Measurements from ENCODE around the gene ACTN1. TPM values are rescaled to one million over a fixed set of nuclear protein-coding genes. Genes with fewer than 3 reads are reported as not detected.

The ACTN1 gene
- polyA plus RNA-seq, 1 experiment = 1,184 TPM

- no peak for DNase-seq (ENCODE audit: low read depth)
- CTCF ChIA-PET = interaction anchor here (0.6 to 2.1 kb wide), 11 partner anchors 11 to 130 kb away, joined by 3 to 7 read pairs (median 4); no protein-coding TSS in a partner anchor
- POLR2A ChIA-PET = interaction anchor here (0.6 to 1.2 kb wide), 4 partner anchors 82 to 1337 kb away, joined by 3 to 7 read pairs (median 5); no protein-coding TSS in a partner anchor
- H3K36me3 ChIP-seq (ENCODE audit: control insufficient read depth, insufficient read depth, low read length) = peaks cover 16% of the 10 kb centered on the region
- peak overlapping the region; percentile 96 for H3K4me3 ChIP-seq (ENCODE audit: low read depth, low read length)
- H3K27me3 ChIP-seq (ENCODE audit: control insufficient read depth, insufficient read depth, low read length) = no peaks in the 10 kb centered on the region
- TF ChIP-seq CTCF (IDR thresholded peaks at IDR 0.05; ENCODE audit: insufficient read depth, low read depth, low read length) = peak; percentile 13; the same call in 1 of the 2 replicates
Measured at GRCh38 chr14:68977718-68978171, 1.4 kb downstream of the ACTN1 start.

- DNase-seq (ENCODE audit: low read depth) = peak; percentile 83
- CTCF ChIA-PET = interaction anchor here (0.9 to 2.1 kb wide), 11 partner anchors 10 to 130 kb away, joined by 3 to 7 read pairs (median 4); no protein-coding TSS in a partner anchor
- Histone ChIP-seq H3K4me3 (ENCODE audit: low read depth, low read length) (peak overlapping the region; percentile 96), H3K27me3 (ENCODE audit: control insufficient read depth, insufficient read depth, low read length) (no peaks in the 10 kb centered on the region), H3K36me3 (ENCODE audit: control insufficient read depth, insufficient read depth, low read length) (peaks cover 16% of the 10 kb centered on the region)
- TF ChIP-seq CTCF (IDR thresholded peaks at IDR 0.05; ENCODE audit: insufficient read depth, low read depth, low read length) = no peak
- POLR2A ChIA-PET = interaction anchor here (0.5 to 1.2 kb wide), 8 partner anchors 20 to 1336 kb away, joined by 3 to 7 read pairs (median 4); no protein-coding TSS in a partner anchor
Measured at GRCh38 chr14:68977180-68977717, 1.9 kb downstream of the ACTN1 start.

- POLR2A ChIA-PET = interaction anchor here (0.5 to 1.0 kb wide), 3 partner anchors 28 to 36 kb away, joined by 3 to 6 read pairs (median 4); no protein-coding TSS in a partner anchor
- TF ChIP-seq CTCF (IDR thresholded peaks at IDR 0.05; ENCODE audit: insufficient read depth, low read depth, low read length) = no peak
- CTCF ChIA-PET = interaction anchor here (0.9 to 2.1 kb wide), 8 partner anchors 18 to 131 kb away, joined by 3 to 7 read pairs (median 4); no protein-coding TSS in a partner anchor
- DNase-seq (ENCODE audit: low read depth) = no peak
- Histone ChIP-seq H3K27me3 (ENCODE audit: control insufficient read depth, insufficient read depth, low read length) (no peaks in the 10 kb centered on the region), H3K4me3 (ENCODE audit: low read depth, low read length) (peak overlapping the region; percentile 96), H3K36me3 (ENCODE audit: control insufficient read depth, insufficient read depth, low read length) (peaks cover 20% of the 10 kb centered on the region)
Measured at GRCh38 chr14:68976160-68977067, 2.7 kb downstream of the ACTN1 start.

GRCh38 chr14:68975667-68976066 lies 3.4 kb downstream of the ACTN1 start:
- Histone ChIP-seq H3K27me3 (ENCODE audit: control insufficient read depth, insufficient read depth, low read length) (no peaks in the 10 kb centered on the region), H3K36me3 (ENCODE audit: control insufficient read depth, insufficient read depth, low read length) (peaks cover 23% of the 10 kb centered on the region), H3K4me3 (ENCODE audit: low read depth, low read length) (peak overlapping the region; percentile 96)
- peak; percentile 41 for DNase-seq (ENCODE audit: low read depth)
- POLR2A ChIA-PET = interaction anchor here (0.5 to 1.2 kb wide), 4 partner anchors 10 to 183 kb away, joined by 3 to 16 read pairs (median 4); partner anchors contain the start of gene ZFP36L1
- CTCF ChIA-PET = interaction anchor here (1.0 to 2.1 kb wide), 6 partner anchors 18 to 132 kb away, joined by 3 to 6 read pairs (median 4); no protein-coding TSS in a partner anchor
- TF ChIP-seq CTCF (IDR thresholded peaks at IDR 0.05; ENCODE audit: insufficient read depth, low read depth, low read length) = 0 out of 2 replicates have a peak, but pooled peaks have one; percentile 8

Data from BJ (cell line).